DND-41 (cell line): ENCODE results near the gene NFIA.

Experiments used
- EZH2 ChIP-seq: IDR thresholded peaks from 3 replicates; pipeline ENCODE4 v1.6.1; 2012; ENCODE audit warnings: borderline replicate concordance, low read depth, mild to moderate bottlenecking, moderate library complexity, low read length, inconsistent platforms; ENCODE audit not compliant: severe bottlenecking
- TF ChIP-seq, protein P1 (sequence below): IDR thresholded peaks from 2 replicates; pipeline ENCODE4 v1.5.1; 2012; ENCODE audit warnings: borderline replicate concordance, low read length, moderate library complexity, mild to moderate bottlenecking; ENCODE audit not compliant: poor library complexity, severe bottlenecking; ENCODE audit errors: extremely low read depth

DNA sequence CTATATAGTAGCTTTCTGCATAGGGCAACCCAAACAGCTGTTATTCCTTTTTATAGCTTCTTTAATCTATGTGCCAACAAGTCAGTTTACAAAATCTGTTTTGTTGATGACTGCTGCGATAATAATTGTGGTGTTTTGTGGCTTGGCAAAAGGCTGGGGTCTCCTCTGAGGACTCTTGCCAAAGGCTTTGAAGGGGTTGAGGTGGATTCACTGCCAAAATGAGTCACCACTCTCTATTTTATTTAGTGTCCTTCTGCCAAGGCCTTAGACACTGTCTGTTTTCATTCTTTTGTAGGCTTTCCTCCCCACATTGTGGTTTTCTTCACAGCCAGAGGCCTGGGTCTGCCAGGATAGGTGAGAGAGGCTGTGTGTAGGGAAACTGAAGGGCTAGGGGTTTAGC is 161.8 kb downstream of the NFIA start:
- TF ChIP-seq, protein P1, sequence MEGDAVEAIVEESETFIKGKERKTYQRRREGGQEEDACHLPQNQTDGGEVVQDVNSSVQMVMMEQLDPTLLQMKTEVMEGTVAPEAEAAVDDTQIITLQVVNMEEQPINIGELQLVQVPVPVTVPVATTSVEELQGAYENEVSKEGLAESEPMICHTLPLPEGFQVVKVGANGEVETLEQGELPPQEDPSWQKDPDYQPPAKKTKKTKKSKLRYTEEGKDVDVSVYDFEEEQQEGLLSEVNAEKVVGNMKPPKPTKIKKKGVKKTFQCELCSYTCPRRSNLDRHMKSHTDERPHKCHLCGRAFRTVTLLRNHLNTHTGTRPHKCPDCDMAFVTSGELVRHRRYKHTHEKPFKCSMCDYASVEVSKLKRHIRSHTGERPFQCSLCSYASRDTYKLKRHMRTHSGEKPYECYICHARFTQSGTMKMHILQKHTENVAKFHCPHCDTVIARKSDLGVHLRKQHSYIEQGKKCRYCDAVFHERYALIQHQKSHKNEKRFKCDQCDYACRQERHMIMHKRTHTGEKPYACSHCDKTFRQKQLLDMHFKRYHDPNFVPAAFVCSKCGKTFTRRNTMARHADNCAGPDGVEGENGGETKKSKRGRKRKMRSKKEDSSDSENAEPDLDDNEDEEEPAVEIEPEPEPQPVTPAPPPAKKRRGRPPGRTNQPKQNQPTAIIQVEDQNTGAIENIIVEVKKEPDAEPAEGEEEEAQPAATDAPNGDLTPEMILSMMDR, result no peak
- no peak for TF ChIP-seq EZH2
